ENCODE data around the gene MORF4L2. TPM values are rescaled to one million over a fixed set of nuclear protein-coding genes. Genes with fewer than 3 reads are reported as not detected.
A peak's percentile ranks its signal among the peaks of the same experiment; 100 is the strongest.

MORF4L2 gene
- total RNA-seq, 5 donors from 2014 or later (not counting 1 experiment from before 2014, with no cell fraction given), result 72.4 to 152 (median 86.9) TPM

DNA sequence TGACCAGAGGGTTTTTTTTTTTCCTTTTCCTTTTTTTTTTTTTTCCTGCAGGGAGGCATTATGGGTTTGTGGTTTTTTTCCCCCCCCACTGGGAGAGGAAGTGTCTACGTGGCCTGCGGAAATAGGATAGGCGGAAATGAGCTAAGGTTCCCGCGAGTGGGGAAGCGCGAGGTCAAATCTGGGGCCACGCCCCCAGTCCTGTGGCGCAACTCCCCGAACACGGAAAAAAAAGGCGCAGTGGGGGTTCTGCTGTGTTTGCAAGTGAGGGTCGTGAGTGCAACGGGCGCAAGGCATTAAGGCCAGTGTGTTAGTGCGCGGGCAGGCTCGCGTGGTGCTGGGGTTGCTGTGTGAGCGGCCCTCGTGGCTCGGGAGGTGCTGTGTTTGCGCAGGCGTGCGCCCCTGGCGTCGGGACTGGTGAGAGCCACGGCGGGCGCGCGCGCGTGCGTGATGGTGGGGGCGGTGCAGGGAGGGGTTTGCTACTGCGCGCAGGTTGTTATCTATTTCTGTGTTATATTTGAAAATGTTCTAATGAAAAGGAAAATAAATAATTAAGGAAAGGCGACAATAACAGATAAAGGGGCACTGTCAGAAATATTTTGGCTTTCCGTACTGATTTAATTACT, 685 bp upstream of the MORF4L2 start:
- peaks cover 0 to 8% of the 10 kb centered on the region in 2 donors for H3K27me3 Mint-ChIP-seq
- peaks cover 9% of the 10 kb centered on the region for H3K36me3 Mint-ChIP-seq
- ChIA-PET CTCF (interaction anchor here in 1 of 2 donors (0.6 to 1.0 kb wide), 5 partner anchors 70 to 469 kb away, joined by 3 to 7 read pairs (median 3); no protein-coding TSS in a partner anchor), POLR2A (interaction anchor here (0.6 to 0.7 kb wide), 4 partner anchors 15 to 231 kb away, joined by 5 to 12 read pairs (median 8); no protein-coding TSS in a partner anchor)
- no peaks in the 10 kb centered on the region for H3K9me3 Mint-ChIP-seq
- H3K36me3 ChIP-seq (ENCODE audit: control insufficient read depth in 2 of 2, extremely low read depth in 1 of 2, insufficient read depth in 1 of 2, low read length in 1 of 2), result peaks cover 0 to 9% of the 10 kb centered on the region in 2 donors
- peak overlapping the region; percentile 78 to 86 for H3K4me3 ChIP-seq (ENCODE audit: control insufficient read depth in 1 of 2, extremely low read depth in 1 of 2, low read length in 1 of 2)
- H3K9me3 ChIP-seq, result no peaks in the 10 kb centered on the region
- peaks cover 5 to 12% (median 10%) of the 10 kb centered on the region in 3 donors for H3K4me1 Mint-ChIP-seq
- H3K27ac ChIP-seq (ENCODE audit: low read length), result peak overlapping the region; percentile 98
- no peak overlapping the region for H3K4me3 Mint-ChIP-seq
- ATAC-seq (replicated peaks in 1 of 4), result peak; percentile 67 to 81 (median 74)
- H3K4me1 ChIP-seq (ENCODE audit: control insufficient read depth in 1 of 2, extremely low read depth in 1 of 2, insufficient read depth in 2 of 2, low read length in 2 of 2), result peaks cover 0 to 4% of the 10 kb centered on the region in 2 experiments
- H3K27me3 ChIP-seq (replicated peaks in 1 of 2; ENCODE audit: control insufficient read depth in 2 of 2, extremely low read depth in 1 of 2, insufficient read depth in 2 of 2, low read length in 1 of 2), result no peaks in the 10 kb centered on the region
- DNase-seq, result peak; percentile 77 to 91 (median 86)
- no peak overlapping the region for H3K27ac Mint-ChIP-seq
- 0% methylated on average over 4 of the region's 40 CpGs for WGBS (ENCODE audit: insufficient coverage)

DNA sequence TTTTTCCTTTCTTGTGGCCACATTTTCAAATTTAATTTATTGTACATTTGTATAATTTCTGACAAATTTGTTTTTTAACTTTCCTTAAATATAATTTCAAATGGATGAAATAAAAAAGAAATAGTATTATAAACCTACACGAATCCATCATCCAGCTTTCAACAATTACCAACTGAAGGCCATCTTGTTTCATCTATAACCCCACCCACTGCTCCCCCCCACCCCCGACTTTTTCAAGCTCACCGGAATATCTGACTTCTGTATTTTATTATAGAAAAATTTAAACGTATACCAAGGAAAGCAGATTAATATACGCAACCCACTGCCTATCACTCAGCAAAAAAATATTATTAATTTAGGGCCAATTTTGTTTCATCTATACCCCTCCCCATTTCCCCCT, 1.1 kb downstream of the MORF4L2 start:
- Mint-ChIP-seq H3K27ac (no peak overlapping the region), H3K36me3 (peaks cover 9% of the 10 kb centered on the region), H3K4me1 (peaks cover 5 to 12% (median 11%) of the 10 kb centered on the region in 3 donors), H3K27me3 (peaks cover 0 to 8% of the 10 kb centered on the region in 2 donors), H3K4me3 (peak overlapping the region in 2 of 3 donors; percentile 60 to 71), H3K9me3 (no peaks in the 10 kb centered on the region)
- Histone ChIP-seq H3K4me3 (ENCODE audit: control insufficient read depth in 1 of 2, extremely low read depth in 1 of 2, low read length in 1 of 2) (peak overlapping the region in 1 of 2 donors; percentile 86), H3K27me3 (replicated peaks in 1 of 2; ENCODE audit: control insufficient read depth in 2 of 2, extremely low read depth in 1 of 2, insufficient read depth in 2 of 2, low read length in 1 of 2) (no peaks in the 10 kb centered on the region), H3K4me1 (ENCODE audit: control insufficient read depth in 1 of 2, extremely low read depth in 1 of 2, insufficient read depth in 2 of 2, low read length in 2 of 2) (peaks cover 0 to 4% of the 10 kb centered on the region in 2 experiments), H3K27ac (ENCODE audit: low read length) (peak overlapping the region; percentile 96), H3K9me3 (no peaks in the 10 kb centered on the region), H3K36me3 (ENCODE audit: control insufficient read depth in 2 of 2, extremely low read depth in 1 of 2, insufficient read depth in 1 of 2, low read length in 1 of 2) (peaks cover 0 to 9% of the 10 kb centered on the region in 2 donors)
- ATAC-seq (replicated peaks in 1 of 4) (no peak), DNase-seq (peak in 1 of 35 experiments; percentile 8)
- ChIA-PET POLR2A (interaction anchor here (0.7 to 1.0 kb wide), 4 partner anchors 100 to 472 kb away, joined by 3 to 5 read pairs (median 4); partner anchors contain the start of genes SLC25A53 (in 1 of the 2), TCEAL4 (in 1 of the 2) and TCEAL9 (in 1 of the 2)), CTCF (interaction anchor here in 1 of 2 donors (0.6 kb wide), 1 partner anchor 343 kb away, joined by 4 read pairs; no protein-coding TSS in a partner anchor)
- WGBS (ENCODE audit: insufficient coverage), result no CpG with 5 or more reads among the region's 5 CpGs

DNA sequence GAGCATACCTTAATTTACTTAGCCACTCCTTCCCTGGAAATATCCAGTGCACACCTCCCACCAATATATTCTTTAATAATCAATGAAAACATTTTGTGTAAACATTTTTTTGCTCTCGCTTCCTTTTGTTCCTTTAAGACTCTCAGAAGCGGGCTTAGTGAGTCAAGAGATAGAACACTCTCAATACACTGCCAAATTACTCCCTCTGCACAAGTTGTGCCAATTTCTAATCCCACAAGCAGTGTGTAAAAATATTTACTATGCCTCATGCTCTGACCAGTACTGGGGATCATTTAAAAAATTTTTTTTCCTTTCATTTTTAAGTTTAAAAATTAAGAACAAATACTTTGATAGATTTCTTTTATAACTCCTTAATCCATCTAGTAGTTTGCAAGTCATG, 5.1 kb downstream of the MORF4L2 start:
- H3K9me3 Mint-ChIP-seq, result no peaks in the 10 kb centered on the region
- H3K27me3 ChIP-seq (replicated peaks in 1 of 2; ENCODE audit: control insufficient read depth in 2 of 2, extremely low read depth in 1 of 2, insufficient read depth in 2 of 2, low read length in 1 of 2), result no peaks in the 10 kb centered on the region
- POLR2A ChIA-PET, result no interaction called here

DNA sequence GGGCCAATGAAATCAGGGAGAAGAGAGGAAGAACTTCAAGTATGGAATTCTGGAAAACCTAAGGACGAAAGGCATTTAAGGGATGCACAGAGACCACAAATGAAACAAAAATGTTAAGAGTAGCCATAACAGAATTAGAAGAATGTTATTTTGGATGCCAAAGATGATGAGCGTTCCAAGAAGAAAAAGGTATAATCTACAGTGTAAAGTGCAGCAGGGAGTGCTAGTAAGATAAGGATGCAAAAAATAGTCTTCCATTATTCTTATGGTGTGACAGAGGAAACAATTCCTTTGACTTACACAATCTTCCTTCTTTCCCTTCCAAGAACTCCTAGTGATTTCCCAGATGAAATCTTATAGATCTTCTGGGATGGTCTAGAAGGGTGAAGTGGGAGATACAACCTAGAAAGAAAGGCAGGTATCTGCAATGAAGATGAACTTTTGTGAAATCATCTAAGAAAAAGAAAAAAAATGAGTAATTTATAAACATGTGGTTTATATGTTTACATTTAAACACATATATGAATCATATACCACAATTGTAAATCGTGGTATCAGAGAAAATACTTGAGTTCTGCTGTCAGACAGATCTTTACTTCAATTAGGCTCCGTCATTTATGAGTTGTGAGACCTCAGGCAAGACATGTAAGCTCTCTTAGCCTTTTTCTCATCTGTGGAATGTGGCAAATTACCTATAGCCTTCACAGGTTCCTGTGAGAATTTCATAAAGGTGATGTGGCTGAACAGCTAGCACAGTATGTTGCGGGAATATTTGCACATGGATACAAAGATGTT, 8.1 kb downstream of the MORF4L2 start:
- peaks cover 2 to 15% (median 3%) of the 10 kb centered on the region in 3 donors for H3K4me1 Mint-ChIP-seq

More for the DNA sequence above, 5.1 kb downstream of the MORF4L2 start:
- Mint-ChIP-seq H3K4me3 (no peak overlapping the region), H3K4me1 (peaks cover 11 to 19% (median 14%) of the 10 kb centered on the region in 3 donors), H3K27me3 (peaks cover 0 to 15% of the 10 kb centered on the region in 2 donors), H3K36me3 (peaks cover 31% of the 10 kb centered on the region), H3K27ac (no peak overlapping the region)
- no peak for ATAC-seq (replicated peaks in 1 of 4)
- Histone ChIP-seq H3K4me3 (ENCODE audit: control insufficient read depth in 1 of 2, extremely low read depth in 1 of 2, low read length in 1 of 2) (no peak overlapping the region), H3K4me1 (ENCODE audit: control insufficient read depth in 1 of 2, extremely low read depth in 1 of 2, insufficient read depth in 2 of 2, low read length in 2 of 2) (no peaks in the 10 kb centered on the region), H3K9me3 (no peaks in the 10 kb centered on the region), H3K27ac (ENCODE audit: low read length) (no peak overlapping the region), H3K36me3 (ENCODE audit: control insufficient read depth in 2 of 2, extremely low read depth in 1 of 2, insufficient read depth in 1 of 2, low read length in 1 of 2) (peaks cover 0 to 35% of the 10 kb centered on the region in 2 donors)
- WGBS (ENCODE audit: insufficient coverage), result no CpG with 5 or more reads among the region's 2 CpGs
- DNase-seq, result no peak
- CTCF ChIA-PET, result no interaction called here

DNA sequence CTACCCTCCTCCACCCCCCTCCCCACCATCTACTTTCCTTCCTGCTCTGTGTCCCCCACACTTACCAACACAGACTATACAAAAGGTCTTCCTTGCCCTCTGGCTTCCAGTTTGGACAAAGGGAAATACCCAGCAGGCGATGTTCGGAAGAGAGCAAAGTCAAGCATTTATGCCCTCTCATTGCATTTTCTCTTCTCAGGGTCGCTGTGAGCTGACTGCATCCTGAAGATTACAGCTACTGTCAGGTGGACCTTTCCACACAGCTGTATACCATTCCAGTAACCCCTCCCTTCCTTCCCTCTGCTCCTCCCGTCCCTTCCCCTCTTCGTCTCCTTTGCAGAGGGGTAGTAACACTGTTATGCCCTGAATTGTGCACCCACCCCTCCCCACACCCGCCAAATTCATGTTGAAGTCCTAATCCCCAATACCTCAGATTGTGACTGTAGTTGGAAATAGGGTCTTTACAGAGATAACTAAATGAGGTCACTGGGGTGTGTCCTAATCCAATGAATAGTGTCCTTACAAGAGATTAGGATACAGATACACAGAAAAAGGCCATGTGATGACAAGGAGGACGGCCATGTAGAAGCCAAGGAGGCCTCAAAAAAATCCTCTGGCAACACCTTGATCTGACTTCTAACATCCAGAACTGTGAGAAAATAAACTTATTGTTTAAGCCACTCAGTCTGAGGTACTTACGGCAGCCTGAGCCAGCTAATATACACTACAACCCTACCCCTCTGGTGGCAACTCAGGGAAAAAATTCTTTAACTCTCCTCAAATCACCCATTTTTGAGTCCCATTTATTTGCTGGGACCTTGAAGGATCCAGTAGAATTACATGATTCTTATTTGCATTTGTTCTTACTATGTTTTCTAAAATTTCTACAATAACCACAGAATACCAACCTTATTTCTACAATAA, 11.7 kb downstream of the MORF4L2 start:
- no peak for DNase-seq
- no peaks in the 10 kb centered on the region for H3K27me3 ChIP-seq (replicated peaks in 1 of 2; ENCODE audit: control insufficient read depth in 2 of 2, extremely low read depth in 1 of 2, insufficient read depth in 2 of 2, low read length in 1 of 2)
- Mint-ChIP-seq H3K27me3 (peaks cover 0 to 14% of the 10 kb centered on the region in 2 donors), H3K4me1 (peaks cover 0 to 15% (median 2%) of the 10 kb centered on the region in 3 donors), H3K27ac (no peak overlapping the region), H3K9me3 (no peaks in the 10 kb centered on the region), H3K4me3 (no peak overlapping the region), H3K36me3 (peaks cover 31% of the 10 kb centered on the region)
- H3K4me3 ChIP-seq (ENCODE audit: control insufficient read depth in 1 of 2, extremely low read depth in 1 of 2, low read length in 1 of 2), result no peak overlapping the region
- POLR2A ChIA-PET, result interaction anchor here in 1 of 2 donors (0.6 kb wide), 1 partner anchor 444 kb away, joined by 11 read pairs; no protein-coding TSS in a partner anchor
- CTCF ChIA-PET, result no interaction called here
- H3K27ac ChIP-seq (ENCODE audit: low read length), result no peak overlapping the region
- H3K9me3 ChIP-seq, result no peaks in the 10 kb centered on the region
- ATAC-seq (replicated peaks in 1 of 4), result no peak
- WGBS (ENCODE audit: insufficient coverage), result 93% methylated on average over 3 of the region's 8 CpGs
- H3K4me1 ChIP-seq (ENCODE audit: control insufficient read depth in 1 of 2, extremely low read depth in 1 of 2, insufficient read depth in 2 of 2, low read length in 2 of 2), result no peaks in the 10 kb centered on the region
- peaks cover 0 to 41% of the 10 kb centered on the region in 2 donors for H3K36me3 ChIP-seq (ENCODE audit: control insufficient read depth in 2 of 2, extremely low read depth in 1 of 2, insufficient read depth in 1 of 2, low read length in 1 of 2)

More for the DNA sequence above, 8.1 kb downstream of the MORF4L2 start:
- Histone ChIP-seq H3K4me3 (ENCODE audit: control insufficient read depth in 1 of 2, extremely low read depth in 1 of 2, low read length in 1 of 2) (no peak overlapping the region), H3K4me1 (ENCODE audit: control insufficient read depth in 1 of 2, extremely low read depth in 1 of 2, insufficient read depth in 2 of 2, low read length in 2 of 2) (no peaks in the 10 kb centered on the region), H3K9me3 (no peaks in the 10 kb centered on the region), H3K36me3 (ENCODE audit: control insufficient read depth in 2 of 2, extremely low read depth in 1 of 2, insufficient read depth in 1 of 2, low read length in 1 of 2) (peaks cover 0 to 44% of the 10 kb centered on the region in 2 donors), H3K27me3 (replicated peaks in 1 of 2; ENCODE audit: control insufficient read depth in 2 of 2, extremely low read depth in 1 of 2, insufficient read depth in 2 of 2, low read length in 1 of 2) (no peaks in the 10 kb centered on the region), H3K27ac (ENCODE audit: low read length) (no peak overlapping the region)
- Mint-ChIP-seq H3K27ac (no peak overlapping the region), H3K4me3 (no peak overlapping the region), H3K27me3 (peaks cover 0 to 11% of the 10 kb centered on the region in 2 donors), H3K36me3 (peaks cover 31% of the 10 kb centered on the region), H3K9me3 (no peaks in the 10 kb centered on the region)
- DNase-seq (no peak), ATAC-seq (replicated peaks in 1 of 4) (no peak)
- ChIA-PET CTCF (no interaction called here), POLR2A (no interaction called here)
- WGBS (ENCODE audit: insufficient coverage), result 100% methylated on average over 1 of the region's 5 CpGs
